HEK293 (cell line): ENCODE data around the gene SLC9A9.

Source experiments
- CTCF ChIA-PET: fragments of 350-600 bp; formaldehyde crosslinking; extraction: SDS; loops from one replicate; lab custom pipeline; 2021; ENCODE audit warnings: antibody characterized with exemption; lab: Yijun Ruan, JAX
- POLR2A ChIA-PET: fragments of 300-600 bp; formaldehyde crosslinking; extraction: SDS; loops from one replicate; lab custom pipeline; 2020; ENCODE audit warnings: antibody characterized with exemption, inconsistent platforms; lab: Yijun Ruan, JAX
- H3K27ac ChIP-seq: fragments of 200-500 bp; sonication (Bioruptor generic); 2 replicates; pipeline ENCODE4 v1.5.1; 2014; ENCODE audit warnings: low read depth, low read length, control low read depth, inconsistent platforms; ENCODE audit errors: extremely low read depth
- H3K36me3 ChIP-seq, 2 experiments: fragments of 200-500 bp in 1 of 2; sonication (Bioruptor generic) in 1 of 2; 1 replicate in 1 of 2; 2 replicates in 1 of 2; pipeline ENCODE4 v1.5.1; 2014 to 2017; ENCODE audit warnings: inconsistent platforms in 2 of 2, low read length in 2 of 2; ENCODE audit not compliant: control insufficient read depth in 2 of 2, insufficient read depth in 1 of 2
- H3K4me1 ChIP-seq: fragments of 200-500 bp; sonication (Bioruptor generic); 2 replicates; pipeline ENCODE4 v1.5.1; 2014; ENCODE audit warnings: mild to moderate bottlenecking, low read length, inconsistent platforms; ENCODE audit not compliant: control insufficient read depth, insufficient read depth
- H3K4me3 ChIP-seq: 2 replicates; pipeline ENCODE4 v1.5.1; 2011; ENCODE audit warnings: low read depth, mild to moderate bottlenecking, control low read depth, low read length, moderate library complexity
- H3K9me3 ChIP-seq: fragments of 200-500 bp; sonication (Bioruptor generic); 2 replicates; pipeline ENCODE4 v1.5.1; 2014; ENCODE audit warnings: low read depth, low read length, inconsistent platforms; ENCODE audit not compliant: control insufficient read depth, insufficient read depth
- GLI4 ChIP-seq: fragments of 450-650 bp; formaldehyde crosslinking; IDR thresholded peaks from 2 replicates; pipeline ENCODE4 v1.5.1; 2016; ENCODE audit warnings: missing biosample characterization, missing genetic modification characterization
- IKZF3 ChIP-seq: fragments of 450-650 bp; IDR thresholded peaks from 2 replicates; pipeline ENCODE4 v1.5.0; 2018; ENCODE audit warnings: missing biosample characterization, mild to moderate bottlenecking, missing genetic modification characterization, moderate library complexity
- PRDM1 ChIP-seq: fragments of 450-650 bp; formaldehyde crosslinking; IDR thresholded peaks from 2 replicates; pipeline ENCODE4; 2016; ENCODE audit warnings: missing biosample characterization, missing genetic modification characterization
- PRDM6 ChIP-seq: fragments of 450-650 bp; formaldehyde crosslinking; IDR thresholded peaks from 2 replicates; pipeline ENCODE4 v1.5.1; 2017; ENCODE audit warnings: missing biosample characterization, missing genetic modification characterization
- TRIM28 ChIP-seq: IDR thresholded peaks from 2 replicates; pipeline ENCODE4 v1.6.1; 2011; ENCODE audit warnings: low read length, control low read depth, borderline replicate concordance
- YY2 ChIP-seq: fragments of 450-650 bp; formaldehyde crosslinking; IDR thresholded peaks from 2 replicates; pipeline ENCODE4 v1.5.1; 2016; ENCODE audit warnings: missing biosample characterization, missing genetic modification characterization
- ZBTB6 ChIP-seq: fragments of 450-650 bp; formaldehyde crosslinking; IDR thresholded peaks from 2 replicates; pipeline ENCODE4 v1.5.1; 2017; ENCODE audit warnings: missing biosample characterization, missing genetic modification characterization
- ZFP37 ChIP-seq: fragments of 450-650 bp; formaldehyde crosslinking; IDR thresholded peaks from 2 replicates; pipeline ENCODE4 v1.5.1; 2016; ENCODE audit warnings: missing biosample characterization, missing genetic modification characterization
- ZNF112 ChIP-seq: fragments of 450-650 bp; formaldehyde crosslinking; IDR thresholded peaks from 2 replicates; pipeline ENCODE4 v1.5.0; 2017; ENCODE audit warnings: missing biosample characterization, missing genetic modification characterization
- ZNF138 ChIP-seq: fragments of 450-650 bp; formaldehyde crosslinking; IDR thresholded peaks from 2 replicates; pipeline ENCODE4 v1.5.1; 2016; ENCODE audit warnings: missing biosample characterization, missing genetic modification characterization, borderline replicate concordance
- ZNF174 ChIP-seq: fragments of 450-650 bp; formaldehyde crosslinking; IDR thresholded peaks from 2 replicates; pipeline ENCODE4 v1.5.0; 2017; ENCODE audit warnings: missing biosample characterization, mild to moderate bottlenecking, missing genetic modification characterization
- ZNF184 ChIP-seq: fragments of 450-650 bp; IDR thresholded peaks from 2 replicates; pipeline ENCODE4 v1.5.1; 2018; ENCODE audit warnings: missing biosample characterization, mild to moderate bottlenecking, missing genetic modification characterization
- ZNF266 ChIP-seq: fragments of 450-650 bp; formaldehyde crosslinking; IDR thresholded peaks from 2 replicates; pipeline ENCODE4 v1.5.1; 2016; ENCODE audit warnings: missing biosample characterization, missing genetic modification characterization, low read depth
- ZNF274 ChIP-seq, 2 experiments: fragments of 200-500 bp in 1 of 2; fragments of 450-650 bp in 1 of 2; sonication (Bioruptor generic) in 1 of 2; formaldehyde crosslinking in 1 of 2; IDR thresholded peaks; 2 replicates each; pipeline versions ENCODE4 v1.5.1 to v1.6.1; 2014 to 2016; ENCODE audit warnings: borderline replicate concordance in 1 of 2, inconsistent platforms in 1 of 2, low read length in 1 of 2, missing biosample characterization in 1 of 2, missing genetic modification characterization in 1 of 2
- ZNF311 ChIP-seq: fragments of 450-650 bp; formaldehyde crosslinking; IDR thresholded peaks from 2 replicates; pipeline ENCODE4 v1.5.1; 2017; ENCODE audit warnings: missing biosample characterization, missing genetic modification characterization, borderline replicate concordance
- ZNF423 ChIP-seq: fragments of 450-650 bp; formaldehyde crosslinking; IDR thresholded peaks from 2 replicates; pipeline ENCODE4 v1.5.1; 2016; ENCODE audit warnings: missing biosample characterization, missing genetic modification characterization
- ZNF488 ChIP-seq: fragments of 450-650 bp; formaldehyde crosslinking; IDR thresholded peaks from 2 replicates; pipeline ENCODE4 v1.5.1; 2016; ENCODE audit warnings: missing biosample characterization, missing genetic modification characterization
- ZNF544 ChIP-seq: fragments of 450-650 bp; formaldehyde crosslinking; IDR thresholded peaks from 2 replicates; pipeline ENCODE4 v1.5.0; 2017; ENCODE audit warnings: missing biosample characterization, missing genetic modification characterization
- ZNF555 ChIP-seq: fragments of 450-650 bp; formaldehyde crosslinking; conservative IDR thresholded peaks from 2 replicates; pipeline ENCODE4 v1.5.1; 2017; ENCODE audit warnings: missing biosample characterization, mild to moderate bottlenecking, missing genetic modification characterization, inconsistent platforms
- ZNF585B ChIP-seq: fragments of 450-650 bp; formaldehyde crosslinking; IDR thresholded peaks from 2 replicates; pipeline ENCODE4 v1.5.1; 2016; ENCODE audit warnings: missing biosample characterization, missing genetic modification characterization
- ZNF785 ChIP-seq: fragments of 450-650 bp; formaldehyde crosslinking; IDR thresholded peaks from 2 replicates; pipeline ENCODE4 v1.5.1; 2016; ENCODE audit warnings: missing biosample characterization, missing genetic modification characterization
- ZNF792 ChIP-seq: fragments of 450-650 bp; formaldehyde crosslinking; IDR thresholded peaks from 2 replicates; pipeline ENCODE4 v1.5.1; 2016; ENCODE audit warnings: missing biosample characterization, missing genetic modification characterization
- TF ChIP-seq, protein P1 (sequence below): fragments of 450-650 bp; formaldehyde crosslinking; IDR thresholded peaks from 2 replicates; pipeline ENCODE4 v1.5.1; 2016; ENCODE audit warnings: missing biosample characterization, missing genetic modification characterization

SLC9A9 gene

GRCh38 chr3:143581972-143582722 lies 266.1 kb downstream of the SLC9A9 start:
- POLR2A ChIA-PET = no interaction called here
- H3K9me3 ChIP-seq = no peaks in the 10 kb centered on the region

GRCh38 chr3:143578810-143579435 lies 269.3 kb downstream of the SLC9A9 start:
- Histone ChIP-seq H3K9me3 (no peaks in the 10 kb centered on the region), H3K4me3 (no peak overlapping the region), H3K36me3 (no peaks in the 10 kb centered on the region), H3K27ac (no peak overlapping the region)
- POLR2A ChIA-PET = no interaction called here
- CTCF ChIA-PET = no interaction called here
- no peak for TF ChIP-seq ZNF544 (tag by site-specific recombination)
- no peak for TF ChIP-seq ZBTB6 (tag by site-specific recombination)
- TF ChIP-seq ZNF311 (tag by site-specific recombination) = no peak
- no peak for TF ChIP-seq ZNF488 (tag by site-specific recombination)
- no peak for TF ChIP-seq ZNF785 (tag by site-specific recombination)
- TF ChIP-seq ZNF585B (tag by site-specific recombination) = no peak
- TF ChIP-seq ZNF266 (tag by site-specific recombination) = no peak
- TF ChIP-seq ZFP37 (tag by site-specific recombination) = no peak
- TF ChIP-seq PRDM6 (tag by site-specific recombination) = no peak
- TF ChIP-seq, all 188 proteins: peak for 0
- no peaks in the 10 kb centered on the region for H3K4me1 ChIP-seq

More at GRCh38 chr3:143581972-143582722, 266.1 kb downstream of the SLC9A9 start:
- Histone ChIP-seq H3K27ac (no peak overlapping the region), H3K36me3 (no peaks in the 10 kb centered on the region), H3K4me3 (no peak overlapping the region), H3K4me1 (no peaks in the 10 kb centered on the region)
- no peak for TF ChIP-seq ZNF138
- CTCF ChIA-PET = no interaction called here

- Histone ChIP-seq H3K4me1 (no peaks in the 10 kb centered on the region), H3K9me3 (no peaks in the 10 kb centered on the region), H3K36me3 (no peaks in the 10 kb centered on the region), H3K27ac (no peak overlapping the region), H3K4me3 (no peak overlapping the region)
- CTCF ChIA-PET = interaction anchor here (0.6 kb wide), 1 partner anchor 35 kb away, joined by 4 read pairs; no protein-coding TSS in a partner anchor
- POLR2A ChIA-PET = no interaction called here
- TF ChIP-seq YY2 = no peak
- no peak for TF ChIP-seq GLI4 (tag by site-specific recombination)
- no peak for TF ChIP-seq IKZF3 (tag by site-specific recombination)
- TF ChIP-seq, protein P1, sequence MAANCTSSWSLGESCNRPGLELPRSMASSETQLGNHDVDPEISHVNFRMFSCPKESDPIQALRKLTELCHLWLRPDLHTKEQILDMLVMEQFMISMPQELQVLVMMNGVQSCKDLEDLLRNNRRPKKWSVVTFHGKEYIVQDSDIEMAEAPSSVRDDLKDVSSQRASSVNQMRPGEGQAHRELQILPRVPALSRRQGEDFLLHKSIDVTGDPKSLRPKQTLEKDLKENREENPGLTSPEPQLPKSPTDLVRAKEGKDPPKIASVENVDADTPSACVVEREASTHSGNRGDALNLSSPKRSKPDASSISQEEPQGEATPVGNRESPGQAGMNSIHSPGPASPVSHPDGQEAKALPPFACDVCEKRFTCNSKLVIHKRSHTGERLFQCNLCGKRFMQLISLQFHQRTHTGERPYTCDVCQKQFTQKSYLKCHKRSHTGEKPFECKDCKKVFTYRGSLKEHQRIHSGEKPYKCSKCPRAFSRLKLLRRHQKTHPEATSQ = no peak
- TF ChIP-seq ZNF174 (tag by site-specific recombination) = no peak
- TF ChIP-seq ZNF555 = no peak
- TF ChIP-seq TRIM28 = no peak
- no peak for TF ChIP-seq ZNF112
- TF ChIP-seq ZNF184 (tag by site-specific recombination) = no peak
- no peak for TF ChIP-seq ZNF792 (tag by site-specific recombination)
- no peak for TF ChIP-seq ZNF423 (tag by site-specific recombination)
- no peak for TF ChIP-seq ZNF274 (IDR thresholded peaks at IDR 0.05; ENCODE audit: low read length)
- TF ChIP-seq ZNF274 (tag by site-specific recombination; IDR thresholded peaks at IDR 0.05; ENCODE audit: borderline replicate concordance) = no peak
- no peak for TF ChIP-seq ZBTB6 (tag by site-specific recombination)
- TF ChIP-seq PRDM1 = no peak
Observed at GRCh38 chr3:143576568-143577270, 271.5 kb downstream of the SLC9A9 start.
